Hypothalamus (tissue), 51 donors: ENCODE results near the gene MCRS1.

Experiments
- DNase-seq, 51 donors: peaks; one replicate each; lab custom pipeline; 2025; lab: John Stamatoyannopoulos, UW

MCRS1 gene

DNA sequence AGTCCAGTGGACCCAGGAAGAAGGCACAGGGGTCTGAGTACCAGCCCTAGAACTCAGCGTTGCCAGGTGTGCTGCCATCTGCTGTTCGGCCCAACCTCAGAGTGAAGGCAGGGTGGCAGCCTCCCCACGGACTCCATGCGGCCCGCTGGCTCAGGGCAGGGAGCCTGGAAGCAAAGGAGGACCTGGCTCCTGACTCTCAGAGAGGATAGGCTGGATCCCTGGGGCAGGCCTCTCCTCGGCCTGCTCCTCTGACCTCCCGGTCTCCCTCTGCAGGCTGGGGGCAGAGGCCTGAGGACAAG lies 10.1 kb downstream of the MCRS1 start:
- peak in 1 of 51 donors; percentile 14 for DNase-seq

DNA sequence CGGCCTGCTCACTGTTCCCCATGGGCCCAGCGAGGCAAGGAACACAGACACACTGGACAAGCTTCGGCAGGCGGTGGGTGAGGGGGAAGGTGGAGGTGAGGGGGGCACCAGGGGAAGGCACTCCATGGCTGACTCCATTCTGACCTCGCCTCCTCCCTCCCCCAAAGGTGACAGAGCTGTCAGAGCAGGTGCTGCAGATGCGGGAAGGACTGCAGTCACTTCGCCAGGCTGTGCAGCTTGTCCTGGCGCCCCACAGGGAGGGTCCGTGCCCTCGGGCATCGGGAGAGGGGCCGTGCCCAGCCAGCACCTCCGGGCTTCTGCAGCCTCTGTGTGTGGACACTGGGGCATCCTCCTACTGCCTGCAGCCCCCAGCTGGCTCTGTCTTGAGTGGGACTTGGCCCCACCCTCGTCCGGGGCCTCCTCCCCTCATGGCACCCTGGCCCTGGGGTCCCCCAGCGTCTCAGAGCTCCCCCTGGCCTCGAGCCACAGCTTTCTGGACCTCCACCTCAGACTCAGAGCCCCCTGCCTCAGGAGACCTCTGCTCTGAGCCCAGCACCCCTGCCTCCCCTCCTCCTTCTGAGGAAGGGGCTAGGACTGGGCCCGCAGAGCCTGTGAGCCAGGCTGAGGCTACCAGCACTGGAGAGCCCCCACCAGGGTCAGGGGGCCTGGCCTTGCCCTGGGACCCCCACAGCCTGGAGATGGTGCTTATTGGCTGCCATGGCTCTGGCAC lies 10.6 kb downstream of the MCRS1 start:
- DNase-seq, result no peak

DNA sequence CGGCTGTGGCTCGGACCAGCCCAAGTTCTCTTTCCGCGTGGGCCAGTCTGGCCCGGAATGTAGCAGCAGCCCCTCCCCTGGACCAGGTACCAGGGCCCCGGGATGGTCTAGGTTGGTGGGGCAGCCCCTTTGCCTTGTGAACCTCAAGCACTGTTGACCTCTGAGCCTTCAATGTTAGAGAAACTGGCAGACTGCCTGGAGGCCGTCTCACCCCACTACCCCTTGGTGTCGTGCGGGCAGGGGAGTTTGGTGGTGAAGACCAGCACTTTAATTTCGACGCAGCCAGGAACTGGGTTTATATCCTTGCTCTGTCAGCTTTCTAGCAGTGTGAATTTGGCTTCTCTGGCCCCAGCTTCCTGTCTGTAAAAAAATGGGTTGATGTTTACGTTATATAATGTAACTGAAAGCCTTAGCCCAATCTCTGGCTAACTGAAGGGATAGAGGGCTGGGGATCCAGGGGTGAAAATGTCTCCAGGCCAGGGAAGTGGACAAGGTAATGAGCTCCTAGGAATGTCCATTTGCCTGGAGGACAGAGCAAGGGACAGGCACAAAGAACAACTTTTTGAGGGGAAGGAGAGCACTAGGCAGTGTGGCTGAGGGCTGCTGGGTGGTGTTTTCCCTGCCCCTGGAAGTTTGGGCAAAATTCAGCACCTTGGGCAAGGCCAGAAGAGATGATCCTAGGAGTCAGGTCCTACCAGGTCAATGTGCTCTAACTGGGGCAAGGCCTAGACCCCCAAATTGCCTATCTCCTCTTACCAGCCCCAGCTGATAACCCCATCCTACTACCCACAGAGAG lies 11.4 kb downstream of the MCRS1 start:
- no peak for DNase-seq

DNA sequence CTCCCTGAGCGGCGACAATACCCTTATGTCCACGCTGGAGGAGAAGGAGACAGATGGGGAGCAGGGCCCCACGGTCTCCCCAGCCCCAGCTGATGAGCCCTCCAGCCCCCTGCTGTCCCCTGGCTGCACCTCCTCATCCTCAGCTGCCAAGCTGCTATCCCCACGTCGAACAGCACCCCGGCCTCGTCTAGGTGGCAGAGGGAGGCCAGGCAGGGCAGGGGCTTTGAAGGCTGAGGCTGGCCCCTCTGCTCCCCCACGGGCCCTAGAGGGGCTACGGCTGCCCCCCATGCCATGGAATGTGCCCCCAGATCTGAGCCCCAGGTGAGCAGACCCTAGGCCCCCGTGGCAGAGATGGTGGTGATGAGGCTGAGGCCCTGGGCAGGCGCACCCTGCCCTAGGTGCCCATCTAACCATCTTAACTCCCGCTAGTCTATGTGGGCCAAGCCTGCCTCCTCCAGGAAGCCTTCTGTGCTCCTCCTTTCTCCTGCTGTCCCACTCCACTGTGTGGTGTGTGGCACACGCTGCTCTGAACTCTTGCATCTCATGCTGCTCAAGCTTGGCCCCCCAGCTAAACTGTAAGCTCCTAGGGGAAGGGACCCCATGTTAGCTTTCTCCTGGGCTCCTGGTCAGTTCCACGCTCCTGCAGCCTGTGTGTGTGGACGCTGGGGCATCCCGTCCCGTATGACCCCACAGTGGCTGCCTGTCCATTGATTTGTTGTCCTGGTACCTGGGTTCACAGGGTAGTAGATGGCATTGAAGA lies 12.1 kb downstream of the MCRS1 start:
- DNase-seq, result no peak

DNA sequence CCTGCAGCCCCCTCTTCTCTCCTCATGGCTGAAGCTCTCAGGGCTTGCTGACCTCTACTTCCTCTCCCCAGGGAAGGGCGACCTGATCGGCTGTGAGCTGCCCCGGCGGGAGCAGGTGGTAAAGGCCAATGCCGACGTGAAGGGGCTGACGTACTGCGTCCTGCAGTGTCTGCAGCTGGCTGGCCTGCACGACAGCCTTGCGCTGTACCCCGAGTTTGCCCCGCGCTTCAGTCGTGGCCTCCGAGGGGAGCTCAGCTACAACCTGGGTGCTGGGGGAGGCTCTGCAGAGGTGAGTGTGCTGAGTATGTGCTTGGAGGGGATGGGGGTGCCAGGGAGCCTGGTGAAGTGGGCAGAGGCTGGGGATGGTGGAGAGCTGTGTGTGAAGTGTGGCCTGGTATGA lies 13.7 kb downstream of the MCRS1 start:
- DNase-seq, result no peak

DNA sequence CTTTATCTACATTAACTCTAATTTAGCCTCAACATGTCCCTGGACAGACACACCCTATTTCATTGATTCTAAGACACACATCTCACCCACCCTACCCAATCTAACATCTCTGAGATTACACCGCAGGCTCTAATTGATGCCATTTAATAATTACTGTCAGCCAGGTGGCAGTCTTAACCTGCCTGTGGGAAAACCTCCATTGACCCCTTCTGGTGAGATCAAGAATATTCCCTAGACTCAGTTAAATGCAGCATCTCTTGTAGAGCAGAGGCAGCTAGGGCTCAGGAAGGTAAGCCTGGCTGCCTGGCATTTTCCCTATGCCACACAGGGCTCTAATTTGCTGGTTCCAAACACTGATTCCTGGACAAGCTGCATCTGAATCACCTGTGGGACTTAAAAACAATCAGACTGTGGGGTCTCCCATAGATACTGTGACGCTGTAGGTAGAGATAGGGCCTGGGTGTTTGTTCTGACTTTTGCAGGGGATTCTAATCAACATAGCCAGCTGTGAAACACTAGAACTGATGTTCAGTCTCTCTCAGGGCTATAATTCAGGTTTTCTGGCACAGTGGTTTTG lies 14.3 kb downstream of the MCRS1 start:
- DNase-seq, result peak in 1 of 51 donors; percentile 34

DNA sequence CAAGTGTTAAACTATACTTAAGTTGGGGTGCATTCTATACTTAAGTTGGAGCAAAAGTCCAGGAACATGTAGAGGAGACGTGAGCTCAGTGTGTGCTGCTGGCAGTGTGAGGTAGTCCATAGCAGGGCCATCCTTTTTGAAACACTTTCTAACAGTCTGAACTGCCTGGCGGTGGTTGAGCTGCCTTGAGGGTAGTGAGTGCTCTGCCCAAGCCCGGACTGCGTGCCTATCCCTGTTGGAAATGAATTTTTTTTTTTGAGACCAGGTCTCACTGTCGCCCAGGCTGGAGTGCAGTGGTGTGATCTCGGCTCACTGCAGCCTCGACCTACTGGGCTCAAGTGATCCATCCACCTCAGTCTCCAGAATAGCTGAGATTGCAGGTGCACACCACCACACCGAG lies 15.0 kb downstream of the MCRS1 start:
- no peak for DNase-seq

DNA sequence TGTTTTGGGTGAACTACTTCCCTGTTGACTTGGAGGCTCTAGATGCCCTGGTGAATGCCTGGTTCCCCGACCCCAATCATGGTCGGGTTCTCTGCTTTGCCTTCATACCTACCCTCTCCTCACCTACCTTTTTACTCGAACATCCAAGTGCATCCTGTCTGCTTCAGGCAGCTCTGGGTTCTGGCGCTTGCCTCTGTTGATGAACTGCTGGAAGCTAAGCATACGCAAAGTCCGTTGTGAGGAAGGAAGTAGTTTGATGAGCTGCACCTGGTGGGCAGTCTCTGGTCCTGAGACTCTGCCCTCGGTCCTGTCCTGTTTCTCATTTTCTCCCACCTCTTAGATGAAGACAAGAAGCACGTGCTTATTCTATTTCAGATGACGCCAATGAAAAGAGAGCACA lies 15.5 kb downstream of the MCRS1 start:
- DNase-seq, result no peak

DNA sequence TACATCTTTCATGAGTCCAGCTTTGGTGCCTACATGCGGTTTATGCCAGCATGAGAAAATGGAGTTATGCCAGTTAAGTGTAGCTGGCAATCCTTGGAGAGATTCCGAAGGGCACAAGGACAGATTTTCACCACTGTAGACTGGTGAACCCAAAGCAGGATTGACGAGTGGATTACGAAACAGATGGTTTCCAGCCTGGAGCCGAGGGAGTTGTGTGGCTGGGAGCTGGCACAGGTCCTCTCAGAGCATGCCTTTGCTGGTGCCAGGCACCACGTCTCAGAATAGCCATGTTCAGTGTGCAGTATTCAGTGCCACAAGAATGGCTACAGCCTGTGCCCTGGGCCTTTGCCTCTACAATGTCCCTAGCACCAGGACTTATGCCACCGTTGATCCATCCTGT lies 15.9 kb downstream of the MCRS1 start:
- peak in 4 of 51 donors; percentile 8 to 35 (median 16) for DNase-seq

DNA sequence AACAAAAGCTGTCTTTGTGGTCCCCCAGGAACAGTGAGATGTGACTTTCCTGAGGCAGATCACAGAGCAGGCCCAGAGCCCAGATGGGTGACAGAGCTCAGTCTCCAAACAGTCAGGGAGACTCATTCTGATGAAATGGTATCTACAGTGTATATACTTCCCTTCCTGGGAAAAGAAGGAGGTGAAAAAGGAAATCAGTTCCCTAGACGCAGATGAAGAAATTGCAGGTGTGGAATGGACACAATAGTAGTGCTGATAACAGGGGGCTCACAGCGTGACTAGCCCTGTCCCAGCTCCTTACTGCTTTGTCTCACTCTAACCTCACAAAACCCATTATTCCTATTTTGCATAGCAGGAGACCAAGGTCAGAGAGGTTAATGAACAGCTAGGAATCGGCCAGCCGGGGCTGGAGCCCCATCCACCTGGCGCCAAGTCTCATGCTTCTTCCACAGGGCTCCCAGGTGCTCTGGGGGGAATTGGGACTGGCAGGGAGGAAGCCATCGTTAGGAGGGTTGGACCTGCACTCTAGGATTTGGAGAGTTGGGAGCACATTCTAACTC lies 17.2 kb downstream of the MCRS1 start:
- no peak for DNase-seq

DNA sequence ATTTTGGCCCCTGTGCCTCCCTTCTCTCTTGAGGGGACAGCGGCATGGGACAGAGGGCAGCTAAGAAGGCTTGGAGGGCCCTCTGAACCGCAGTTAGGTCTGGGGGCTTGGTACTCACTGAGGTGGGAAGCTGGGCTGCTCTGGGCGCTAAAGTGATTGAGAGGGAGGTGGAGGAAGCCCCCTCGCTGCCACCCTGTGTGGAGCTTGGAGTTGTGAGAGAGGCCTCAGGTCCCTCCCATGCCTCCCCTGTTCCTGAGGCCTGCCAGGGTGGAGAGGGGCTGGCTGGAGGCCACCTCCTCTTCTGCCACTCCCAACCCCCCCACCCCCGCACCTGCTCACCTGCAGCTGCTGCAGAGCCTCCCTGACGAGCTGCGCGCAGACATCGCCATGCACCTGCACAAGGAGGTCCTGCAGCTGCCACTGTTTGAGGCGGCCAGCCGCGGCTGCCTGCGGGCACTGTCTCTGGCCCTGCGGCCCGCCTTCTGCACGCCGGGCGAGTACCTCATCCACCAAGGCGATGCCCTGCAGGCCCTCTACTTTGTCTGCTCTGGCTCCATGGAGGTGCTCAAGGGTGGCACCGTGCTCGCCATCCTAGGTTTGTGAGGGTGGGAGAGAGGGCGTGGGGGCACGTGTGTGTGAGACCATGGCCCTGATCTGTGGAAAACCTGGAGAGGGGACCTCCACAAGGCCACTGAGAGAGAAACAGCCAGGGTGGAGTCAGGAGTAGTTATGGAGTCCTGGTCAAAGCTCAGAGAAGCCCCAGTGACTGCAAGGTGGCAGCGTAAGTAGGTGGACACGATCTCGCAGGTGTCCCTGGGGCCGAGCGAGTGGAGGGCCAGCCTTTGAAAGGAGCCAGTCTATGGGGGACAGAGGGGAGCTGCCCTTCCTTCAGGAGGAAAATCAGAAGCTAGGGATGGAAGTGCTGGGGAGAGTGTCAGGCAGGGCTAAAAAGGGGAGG lies 17.9 kb downstream of the MCRS1 start:
- DNase-seq, result no peak

DNA sequence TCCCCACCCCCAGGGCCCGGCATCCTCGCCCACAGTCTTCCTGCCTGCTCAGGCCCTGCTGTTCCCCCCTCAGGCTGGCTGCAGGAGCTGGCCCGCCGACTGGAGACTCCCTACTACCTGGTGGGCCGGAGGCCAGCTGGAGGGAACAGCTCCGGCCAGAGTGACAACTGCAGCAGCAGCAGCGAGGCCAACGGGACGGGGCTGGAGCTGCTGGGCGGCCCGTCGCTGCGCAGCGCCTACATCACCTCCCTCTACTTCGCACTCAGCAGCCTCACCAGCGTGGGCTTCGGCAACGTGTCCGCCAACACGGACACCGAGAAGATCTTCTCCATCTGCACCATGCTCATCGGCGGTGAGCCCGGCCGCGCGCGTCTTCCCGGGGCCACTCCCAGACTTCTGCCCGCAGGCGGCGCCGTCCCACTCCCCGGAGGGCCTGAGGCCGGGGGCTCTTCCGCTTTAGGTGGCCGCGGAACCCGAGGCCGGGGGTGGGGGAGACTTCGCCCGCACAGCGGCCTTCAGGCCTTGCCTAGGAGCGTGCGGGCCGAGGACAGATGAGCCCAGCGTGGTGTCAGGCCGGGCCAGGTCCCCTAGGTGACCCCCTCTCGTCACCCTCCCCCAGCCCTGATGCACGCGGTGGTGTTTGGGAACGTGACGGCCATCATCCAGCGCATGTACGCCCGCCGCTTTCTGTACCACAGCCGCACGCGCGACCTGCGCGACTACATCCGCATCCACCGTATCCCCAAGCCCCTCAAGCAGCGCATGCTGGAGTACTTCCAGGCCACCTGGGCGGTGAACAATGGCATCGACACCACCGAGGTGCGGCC lies 18.9 kb downstream of the MCRS1 start:
- DNase-seq, result peak in 15 of 51 donors; percentile 12 to 58 (median 24)

DNA sequence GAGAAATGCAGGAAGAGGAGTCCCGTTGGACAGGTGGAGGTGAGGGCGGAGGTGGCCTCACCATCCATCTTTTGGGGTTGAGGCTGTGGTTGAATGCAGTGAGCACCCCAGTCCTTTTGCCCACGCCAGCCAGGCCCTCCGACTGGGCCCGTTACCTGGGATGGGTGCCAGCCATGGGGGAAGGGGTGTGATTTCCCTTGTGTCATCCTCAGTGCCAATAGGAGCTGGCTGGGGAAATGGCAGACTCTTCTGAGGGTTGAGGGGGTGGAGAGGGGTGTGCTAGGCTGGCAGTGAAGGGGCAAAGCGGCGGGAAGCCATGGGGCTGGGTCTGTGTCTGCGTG lies 19.5 kb downstream of the MCRS1 start:
- DNase-seq, result peak in 2 of 51 donors; percentile 35 to 58

DNA sequence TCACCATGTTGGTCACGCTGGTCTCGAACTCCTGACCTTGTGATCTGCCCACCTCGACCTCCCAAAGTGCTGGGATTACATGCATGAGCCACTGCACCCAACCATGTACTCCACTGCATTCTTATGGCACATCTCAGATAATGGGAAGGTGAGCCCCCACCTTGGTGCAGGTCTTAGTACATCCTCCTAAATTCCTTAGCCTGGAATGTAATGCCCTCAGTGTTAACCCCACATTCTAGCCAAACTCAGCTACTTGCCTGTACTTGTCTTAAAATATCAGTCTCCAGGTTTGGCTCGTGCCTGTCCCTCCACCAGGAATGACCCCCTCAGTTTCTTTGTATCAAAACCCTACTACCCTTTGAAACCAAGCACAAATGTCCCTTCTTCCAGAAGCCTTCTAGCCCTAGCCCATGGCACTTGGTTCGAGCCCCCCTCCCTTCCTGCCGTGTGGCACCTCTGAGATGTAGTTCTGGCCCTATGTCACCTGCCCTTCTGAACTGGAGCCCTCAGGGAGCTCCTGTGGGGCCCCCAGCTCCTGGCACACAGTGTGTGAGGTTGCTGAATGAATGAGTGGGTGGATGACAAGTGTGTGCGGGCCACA lies 20.8 kb downstream of the MCRS1 start:
- no peak for DNase-seq

DNA sequence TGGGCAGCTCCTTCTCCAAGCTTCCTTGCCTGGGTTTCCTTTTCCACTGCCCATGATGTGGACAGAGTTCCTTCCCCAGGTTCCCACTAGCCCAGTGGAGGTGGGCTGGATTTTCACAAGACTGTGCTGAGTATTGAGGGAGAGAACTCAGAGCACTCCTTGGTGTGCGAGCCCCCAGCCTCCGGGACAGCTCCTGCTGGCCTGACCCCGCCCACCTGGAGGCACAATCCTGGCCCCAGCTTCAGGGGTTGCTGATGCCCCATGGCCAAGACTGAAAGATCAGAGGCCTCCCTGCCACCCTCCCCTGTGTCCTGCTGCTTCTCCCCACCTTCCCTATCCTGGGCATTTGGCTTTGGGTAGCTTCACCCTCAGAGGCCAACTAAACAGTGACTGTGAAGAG lies 21.5 kb downstream of the MCRS1 start:
- no peak for DNase-seq

DNA sequence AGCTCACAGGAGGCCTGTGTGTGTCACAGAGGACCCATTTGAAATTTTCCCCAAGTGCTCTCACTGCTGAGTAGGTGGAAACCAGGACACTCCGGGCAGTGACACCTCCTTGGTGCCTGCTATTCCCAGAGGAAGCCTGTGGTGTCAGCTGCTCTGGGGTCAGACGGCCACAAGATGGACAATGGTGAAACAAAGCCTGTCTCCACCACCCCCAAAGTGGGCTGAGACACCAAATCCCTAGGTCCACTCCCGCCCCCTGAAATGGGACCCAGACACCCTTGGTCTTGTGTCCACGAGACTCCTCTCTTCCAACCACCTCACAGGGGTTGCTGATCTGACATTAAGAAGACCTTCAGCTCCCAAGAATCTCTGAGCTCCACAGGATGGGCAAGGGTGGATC lies 22.1 kb downstream of the MCRS1 start:
- DNase-seq, result no peak

DNA sequence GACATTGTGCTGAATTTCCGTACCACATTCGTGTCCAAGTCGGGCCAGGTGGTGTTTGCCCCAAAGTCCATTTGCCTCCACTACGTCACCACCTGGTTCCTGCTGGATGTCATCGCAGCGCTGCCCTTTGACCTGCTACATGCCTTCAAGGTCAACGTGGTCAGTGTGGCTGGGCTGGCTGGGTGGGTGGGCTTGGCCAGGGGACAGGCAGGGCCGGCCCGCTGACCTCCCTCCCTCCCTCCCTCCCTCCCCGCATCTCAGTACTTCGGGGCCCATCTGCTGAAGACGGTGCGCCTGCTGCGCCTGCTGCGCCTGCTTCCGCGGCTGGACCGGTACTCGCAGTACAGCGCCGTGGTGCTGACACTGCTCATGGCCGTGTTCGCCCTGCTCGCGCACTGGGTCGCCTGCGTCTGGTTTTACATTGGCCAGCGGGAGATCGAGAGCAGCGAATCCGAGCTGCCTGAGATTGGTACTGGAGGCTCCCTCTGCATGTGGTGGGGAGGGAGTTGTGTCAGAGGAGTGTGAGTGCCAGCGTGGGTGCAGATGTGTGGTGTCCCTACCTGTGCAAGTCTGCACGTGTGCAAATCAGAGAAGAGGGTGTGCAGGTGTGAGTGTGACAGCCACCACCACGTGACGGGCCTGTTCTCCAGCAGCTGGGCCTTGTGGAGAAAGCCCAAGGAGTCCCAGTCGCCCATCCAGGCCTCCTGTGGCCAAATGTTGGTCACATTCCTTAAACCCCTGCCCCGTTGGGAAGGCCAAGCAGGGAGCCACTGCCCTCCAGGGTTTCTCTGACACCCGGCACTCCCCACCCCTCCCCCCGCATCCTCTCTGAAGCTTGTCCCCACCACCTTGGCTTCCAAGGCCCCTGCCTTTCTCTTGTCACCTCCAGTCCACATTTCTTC lies 23.8 kb downstream of the MCRS1 start:
- peak in 1 of 51 donors; percentile 10 for DNase-seq
